GM23338 (cell line): Measurements from ENCODE around the gene SCYGR2. TPM values are rescaled to one million over a fixed set of nuclear protein-coding genes. Genes with fewer than 3 reads are reported as not detected.

Source experiments
- ATAC-seq: fragments of 200-7000 bp; cut with Tn5 transposase; 3 replicates; pipeline ENCODE4 v1.9.1; 2020
- DNase-seq: peaks from one replicate; pipeline ENCODE4 v3.0.0-alpha.2; 2015; ENCODE audit warnings: low spot score
- H2AFZ ChIP-seq: fragments of 200-600 bp; sonication (generic); 2 replicates; pipeline ENCODE4 v1.8.0; 2016; ENCODE audit warnings: antibody characterized with exemption, mild to moderate bottlenecking, moderate library complexity
- H3F3A ChIP-seq: fragments of 200-600 bp; sonication (generic); replicated peaks from 2 replicates; pipeline ENCODE4 v1.8.0; 2017; ENCODE audit warnings: antibody characterized with exemption, mixed run types, low read depth
- H3K27ac ChIP-seq: fragments of 200-600 bp; sonication (generic); 2 replicates; pipeline ENCODE4 v1.6.1; 2016; ENCODE audit warnings: low read depth
- H3K27me3 ChIP-seq: fragments of 200-600 bp; sonication (generic); 2 replicates; pipeline ENCODE4 v1.8.0; 2016; ENCODE audit warnings: mild to moderate bottlenecking, mixed run types, moderate library complexity; ENCODE audit not compliant: insufficient read depth
- H3K36me3 ChIP-seq: fragments of 200-600 bp; sonication (generic); 2 replicates; pipeline ENCODE4 v1.8.0; 2016; ENCODE audit warnings: mild to moderate bottlenecking; ENCODE audit not compliant: insufficient read depth
- H3K4me1 ChIP-seq: fragments of 200-600 bp; sonication (generic); 2 replicates; pipeline ENCODE4 v1.8.0; 2016; ENCODE audit warnings: mild to moderate bottlenecking, moderate library complexity; ENCODE audit not compliant: insufficient read depth
- H3K4me2 ChIP-seq: fragments of 200-600 bp; sonication (generic); 2 replicates; pipeline ENCODE4 v1.7.1; 2017; ENCODE audit warnings: mixed run types
- H3K4me3 ChIP-seq: fragments of 200-600 bp; sonication (generic); 2 replicates; pipeline ENCODE4 v1.6.1; 2016; ENCODE audit warnings: mixed run types
- H3K79me2 ChIP-seq: fragments of 200-600 bp; sonication (generic); replicated peaks from 2 replicates; pipeline ENCODE4 v1.8.0; 2017; ENCODE audit warnings: mild to moderate bottlenecking; ENCODE audit not compliant: insufficient read depth
- H3K9me2 ChIP-seq: fragments of 200-600 bp; sonication (generic); 2 replicates; pipeline ENCODE4 v1.8.0; 2017; ENCODE audit not compliant: insufficient read depth
- H4K20me1 ChIP-seq: fragments of 200-600 bp; sonication (generic); replicated peaks from 2 replicates; pipeline ENCODE4 v1.8.0; 2017; ENCODE audit warnings: mild to moderate bottlenecking; ENCODE audit not compliant: insufficient read depth
- H3K27ac Mint-ChIP-seq: 2 replicates; pipeline ENCODE4 v1.8.0; 2020; ENCODE audit warnings: inconsistent platforms, mild to moderate bottlenecking, moderate library complexity, mixed read lengths
- H3K27me3 Mint-ChIP-seq: 3 replicates; pipeline ENCODE4 v1.8.0; 2022; ENCODE audit warnings: low read depth, mild to moderate bottlenecking, moderate library complexity, mixed read lengths, inconsistent platforms; ENCODE audit not compliant: insufficient read depth, poor library complexity
- H3K36me3 Mint-ChIP-seq: 3 replicates; pipeline ENCODE4 v1.8.0; 2021; ENCODE audit warnings: low read depth, mild to moderate bottlenecking, inconsistent platforms, moderate library complexity, mixed read lengths
- H3K4me1 Mint-ChIP-seq: 3 replicates; pipeline ENCODE4 v1.8.0; 2020; ENCODE audit warnings: mild to moderate bottlenecking, inconsistent platforms, mixed read lengths
- H3K4me3 Mint-ChIP-seq: 3 replicates; pipeline ENCODE4 v1.8.0; 2021; ENCODE audit warnings: moderate library complexity, mild to moderate bottlenecking, inconsistent platforms, mixed read lengths
- H3K9me3 Mint-ChIP-seq: 3 replicates; pipeline ENCODE4 v1.8.0; 2020; ENCODE audit warnings: moderate library complexity, mild to moderate bottlenecking, inconsistent platforms, mixed read lengths
- CREB1 ChIP-seq: fragments of 250-450 bp; sonication (Bioruptor Pico); IDR thresholded peaks from 2 replicates; pipeline ENCODE4 v1.5.0; 2020; ENCODE audit warnings: low read depth, mild to moderate bottlenecking, moderate library complexity
- EZH2 ChIP-seq: fragments of 200-600 bp; sonication (generic); IDR thresholded peaks from one replicate; pipeline ENCODE4 v1.8.0; 2017; ENCODE audit warnings: antibody characterized with exemption, mild to moderate bottlenecking, low read depth; ENCODE audit not compliant: unreplicated experiment
- EZH2phosphoT487 ChIP-seq: fragments of 200-600 bp; sonication (generic); IDR thresholded peaks from one replicate; pipeline ENCODE4 v1.8.1; 2018; ENCODE audit warnings: antibody characterized with exemption; ENCODE audit not compliant: unreplicated experiment
- JUNB ChIP-seq: IDR thresholded peaks from one replicate; pipeline ENCODE4 v1.6.1; 2016; ENCODE audit warnings: antibody characterized with exemption; ENCODE audit not compliant: unreplicated experiment
- NANOG ChIP-seq: IDR thresholded peaks from 2 replicates; pipeline ENCODE4 v1.6.1; 2016; ENCODE audit warnings: antibody characterized with exemption, borderline replicate concordance
- POLR2AphosphoS5 ChIP-seq: IDR thresholded peaks from 2 replicates; pipeline ENCODE4 v1.6.1; 2016; ENCODE audit warnings: antibody characterized with exemption, low read depth
- STAT1 ChIP-seq: IDR thresholded peaks from one replicate; pipeline ENCODE4 v1.6.1; 2016; ENCODE audit warnings: antibody characterized with exemption; ENCODE audit not compliant: unreplicated experiment
- ZNF114 ChIP-seq: fragments of 250-450 bp; sonication (Bioruptor Pico); IDR thresholded peaks from 2 replicates; pipeline ENCODE4 v1.5.0; 2020; ENCODE audit warnings: mild to moderate bottlenecking, moderate library complexity
- ZNF331 ChIP-seq: fragments of 250-450 bp; sonication (Bioruptor Pico); IDR thresholded peaks from 2 replicates; pipeline ENCODE4 v1.5.0; 2020; ENCODE audit warnings: low read depth, mild to moderate bottlenecking, moderate library complexity
- polyA plus RNA-seq: library from polyadenylated mRNA; unstranded; fragments of >200 nt; fragmentation: Nextera tagmentation; extraction: Ambion mirVana; gene quantifications from 2 replicates; pipeline ENCODE4 v1.2.1, GENCODE V29; 2016
- total RNA-seq: library from RNA; depleted of rRNA; stranded (reverse); fragments of >200 nt; shearing (Covaris generic); gene quantifications from 2 replicates; pipeline ENCODE4 v1.2.3, GENCODE V29; 2014
- TF ChIP-seq, protein P1 (sequence below): IDR thresholded peaks from one replicate; pipeline ENCODE4 v1.6.1; 2018; ENCODE audit warnings: antibody characterized with exemption; ENCODE audit not compliant: unreplicated experiment
- TF ChIP-seq, protein P2 (sequence below): IDR thresholded peaks from 2 replicates; pipeline ENCODE4 v1.6.1; 2016; ENCODE audit warnings: antibody characterized with exemption
- TF ChIP-seq, protein P3 (sequence below), 2 experiments: fragments of 200-600 bp in 1 of 2; sonication (generic) in 1 of 2; conservative IDR thresholded peaks; 2 replicates each; pipeline versions ENCODE4 v1.5.1 to v1.6.1; 2016 to 2017; ENCODE audit warnings: antibody characterized with exemption in 2 of 2, low read depth in 2 of 2, mild to moderate bottlenecking in 2 of 2, moderate library complexity in 1 of 2
- TF ChIP-seq, protein P4 (sequence below): fragments of 250-450 bp; sonication (Bioruptor Pico); IDR thresholded peaks from 2 replicates; pipeline ENCODE4 v1.5.0; 2020; ENCODE audit warnings: mild to moderate bottlenecking, moderate library complexity

The SCYGR2 gene
- total and polyA plus RNA-seq, 2 experiments from 2014 or later = not detected

DNA sequence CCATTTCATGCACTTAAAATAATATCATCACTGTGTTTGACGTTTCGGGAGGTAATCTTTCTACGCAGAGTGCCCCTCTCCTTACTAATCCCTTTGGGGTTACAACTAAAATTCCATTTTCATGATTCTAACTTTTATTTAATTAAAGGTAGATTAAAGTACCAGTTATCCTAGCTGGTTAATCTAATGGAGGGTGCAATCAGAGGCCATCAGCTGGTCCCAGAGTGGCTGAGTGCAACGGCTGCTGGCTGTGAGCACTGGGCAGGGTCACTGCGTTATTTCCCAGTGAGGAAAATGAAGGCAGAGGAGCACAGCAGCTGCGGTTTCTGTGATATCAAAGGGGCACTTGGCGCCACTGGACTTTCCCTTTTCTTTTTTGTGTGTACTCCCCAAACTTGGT is 30.7 kb downstream of the SCYGR2 start (continued):
- TF ChIP-seq CREB1 (CRISPR knock-in tag) = no peak
- TF ChIP-seq ZNF331 (CRISPR knock-in tag) = no peak
- TF ChIP-seq ZNF114 (CRISPR knock-in tag) = no peak
- no peak for TF ChIP-seq EZH2

DNA sequence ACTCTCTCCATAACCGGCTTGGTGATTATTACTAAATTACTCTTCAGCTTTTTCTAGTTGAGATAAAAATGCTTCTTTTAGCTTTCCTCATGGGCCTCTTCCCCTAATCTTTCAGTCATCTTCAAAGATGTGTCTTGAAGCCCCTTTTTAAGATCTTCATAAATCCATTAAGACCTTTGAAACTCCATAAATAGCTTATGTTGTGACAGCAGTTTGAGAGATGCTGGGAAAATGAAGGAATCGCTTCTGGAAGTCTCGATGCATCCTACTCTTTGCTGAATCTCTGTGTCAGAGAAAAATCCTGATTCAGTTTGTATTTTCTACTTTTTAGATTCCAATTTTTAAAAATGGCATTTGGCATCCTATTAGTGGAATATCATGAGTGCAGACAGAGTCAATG is 31.6 kb downstream of the SCYGR2 start:
- no peak overlapping the region for H3K4me3 Mint-ChIP-seq
- H3K9me3 Mint-ChIP-seq = no peaks in the 10 kb centered on the region
- H3K36me3 Mint-ChIP-seq = no peaks in the 10 kb centered on the region
- no peaks in the 10 kb centered on the region for H3F3A ChIP-seq
- H3K79me2 ChIP-seq = no peaks in the 10 kb centered on the region
- H3K4me2 ChIP-seq = no peak overlapping the region
- H2AFZ ChIP-seq = no peak overlapping the region
- H3K27me3 Mint-ChIP-seq = peaks cover 4% of the 10 kb centered on the region
- no peak overlapping the region for H3K4me3 ChIP-seq
- H3K27ac ChIP-seq = no peak overlapping the region
- no peaks in the 10 kb centered on the region for H3K36me3 ChIP-seq
- H4K20me1 ChIP-seq = no peaks in the 10 kb centered on the region
- H3K4me1 Mint-ChIP-seq = no peaks in the 10 kb centered on the region
- H3K27ac Mint-ChIP-seq = no peak overlapping the region
- no peaks in the 10 kb centered on the region for H3K27me3 ChIP-seq
- ATAC-seq (no peak), DNase-seq (no peak)
- TF ChIP-seq STAT1 (no peak), CREB1 (CRISPR knock-in tag) (no peak), ZNF114 (CRISPR knock-in tag) (no peak), EZH2phosphoT487 (no peak), POLR2AphosphoS5 (no peak), EZH2 (no peak), JUNB (no peak), ZNF331 (CRISPR knock-in tag) (no peak), NANOG (no peak)
- TF ChIP-seq, protein P1, sequence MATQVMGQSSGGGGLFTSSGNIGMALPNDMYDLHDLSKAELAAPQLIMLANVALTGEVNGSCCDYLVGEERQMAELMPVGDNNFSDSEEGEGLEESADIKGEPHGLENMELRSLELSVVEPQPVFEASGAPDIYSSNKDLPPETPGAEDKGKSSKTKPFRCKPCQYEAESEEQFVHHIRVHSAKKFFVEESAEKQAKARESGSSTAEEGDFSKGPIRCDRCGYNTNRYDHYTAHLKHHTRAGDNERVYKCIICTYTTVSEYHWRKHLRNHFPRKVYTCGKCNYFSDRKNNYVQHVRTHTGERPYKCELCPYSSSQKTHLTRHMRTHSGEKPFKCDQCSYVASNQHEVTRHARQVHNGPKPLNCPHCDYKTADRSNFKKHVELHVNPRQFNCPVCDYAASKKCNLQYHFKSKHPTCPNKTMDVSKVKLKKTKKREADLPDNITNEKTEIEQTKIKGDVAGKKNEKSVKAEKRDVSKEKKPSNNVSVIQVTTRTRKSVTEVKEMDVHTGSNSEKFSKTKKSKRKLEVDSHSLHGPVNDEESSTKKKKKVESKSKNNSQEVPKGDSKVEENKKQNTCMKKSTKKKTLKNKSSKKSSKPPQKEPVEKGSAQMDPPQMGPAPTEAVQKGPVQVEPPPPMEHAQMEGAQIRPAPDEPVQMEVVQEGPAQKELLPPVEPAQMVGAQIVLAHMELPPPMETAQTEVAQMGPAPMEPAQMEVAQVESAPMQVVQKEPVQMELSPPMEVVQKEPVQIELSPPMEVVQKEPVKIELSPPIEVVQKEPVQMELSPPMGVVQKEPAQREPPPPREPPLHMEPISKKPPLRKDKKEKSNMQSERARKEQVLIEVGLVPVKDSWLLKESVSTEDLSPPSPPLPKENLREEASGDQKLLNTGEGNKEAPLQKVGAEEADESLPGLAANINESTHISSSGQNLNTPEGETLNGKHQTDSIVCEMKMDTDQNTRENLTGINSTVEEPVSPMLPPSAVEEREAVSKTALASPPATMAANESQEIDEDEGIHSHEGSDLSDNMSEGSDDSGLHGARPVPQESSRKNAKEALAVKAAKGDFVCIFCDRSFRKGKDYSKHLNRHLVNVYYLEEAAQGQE = no peak
- TF ChIP-seq, protein P2, sequence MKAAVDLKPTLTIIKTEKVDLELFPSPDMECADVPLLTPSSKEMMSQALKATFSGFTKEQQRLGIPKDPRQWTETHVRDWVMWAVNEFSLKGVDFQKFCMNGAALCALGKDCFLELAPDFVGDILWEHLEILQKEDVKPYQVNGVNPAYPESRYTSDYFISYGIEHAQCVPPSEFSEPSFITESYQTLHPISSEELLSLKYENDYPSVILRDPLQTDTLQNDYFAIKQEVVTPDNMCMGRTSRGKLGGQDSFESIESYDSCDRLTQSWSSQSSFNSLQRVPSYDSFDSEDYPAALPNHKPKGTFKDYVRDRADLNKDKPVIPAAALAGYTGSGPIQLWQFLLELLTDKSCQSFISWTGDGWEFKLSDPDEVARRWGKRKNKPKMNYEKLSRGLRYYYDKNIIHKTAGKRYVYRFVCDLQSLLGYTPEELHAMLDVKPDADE = no peak
- TF ChIP-seq, protein P3, sequence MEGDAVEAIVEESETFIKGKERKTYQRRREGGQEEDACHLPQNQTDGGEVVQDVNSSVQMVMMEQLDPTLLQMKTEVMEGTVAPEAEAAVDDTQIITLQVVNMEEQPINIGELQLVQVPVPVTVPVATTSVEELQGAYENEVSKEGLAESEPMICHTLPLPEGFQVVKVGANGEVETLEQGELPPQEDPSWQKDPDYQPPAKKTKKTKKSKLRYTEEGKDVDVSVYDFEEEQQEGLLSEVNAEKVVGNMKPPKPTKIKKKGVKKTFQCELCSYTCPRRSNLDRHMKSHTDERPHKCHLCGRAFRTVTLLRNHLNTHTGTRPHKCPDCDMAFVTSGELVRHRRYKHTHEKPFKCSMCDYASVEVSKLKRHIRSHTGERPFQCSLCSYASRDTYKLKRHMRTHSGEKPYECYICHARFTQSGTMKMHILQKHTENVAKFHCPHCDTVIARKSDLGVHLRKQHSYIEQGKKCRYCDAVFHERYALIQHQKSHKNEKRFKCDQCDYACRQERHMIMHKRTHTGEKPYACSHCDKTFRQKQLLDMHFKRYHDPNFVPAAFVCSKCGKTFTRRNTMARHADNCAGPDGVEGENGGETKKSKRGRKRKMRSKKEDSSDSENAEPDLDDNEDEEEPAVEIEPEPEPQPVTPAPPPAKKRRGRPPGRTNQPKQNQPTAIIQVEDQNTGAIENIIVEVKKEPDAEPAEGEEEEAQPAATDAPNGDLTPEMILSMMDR (conservative IDR thresholded peaks at IDR 0.05; ENCODE audit: low read depth in 2 of 2) = no peak
- TF ChIP-seq, protein P4, sequence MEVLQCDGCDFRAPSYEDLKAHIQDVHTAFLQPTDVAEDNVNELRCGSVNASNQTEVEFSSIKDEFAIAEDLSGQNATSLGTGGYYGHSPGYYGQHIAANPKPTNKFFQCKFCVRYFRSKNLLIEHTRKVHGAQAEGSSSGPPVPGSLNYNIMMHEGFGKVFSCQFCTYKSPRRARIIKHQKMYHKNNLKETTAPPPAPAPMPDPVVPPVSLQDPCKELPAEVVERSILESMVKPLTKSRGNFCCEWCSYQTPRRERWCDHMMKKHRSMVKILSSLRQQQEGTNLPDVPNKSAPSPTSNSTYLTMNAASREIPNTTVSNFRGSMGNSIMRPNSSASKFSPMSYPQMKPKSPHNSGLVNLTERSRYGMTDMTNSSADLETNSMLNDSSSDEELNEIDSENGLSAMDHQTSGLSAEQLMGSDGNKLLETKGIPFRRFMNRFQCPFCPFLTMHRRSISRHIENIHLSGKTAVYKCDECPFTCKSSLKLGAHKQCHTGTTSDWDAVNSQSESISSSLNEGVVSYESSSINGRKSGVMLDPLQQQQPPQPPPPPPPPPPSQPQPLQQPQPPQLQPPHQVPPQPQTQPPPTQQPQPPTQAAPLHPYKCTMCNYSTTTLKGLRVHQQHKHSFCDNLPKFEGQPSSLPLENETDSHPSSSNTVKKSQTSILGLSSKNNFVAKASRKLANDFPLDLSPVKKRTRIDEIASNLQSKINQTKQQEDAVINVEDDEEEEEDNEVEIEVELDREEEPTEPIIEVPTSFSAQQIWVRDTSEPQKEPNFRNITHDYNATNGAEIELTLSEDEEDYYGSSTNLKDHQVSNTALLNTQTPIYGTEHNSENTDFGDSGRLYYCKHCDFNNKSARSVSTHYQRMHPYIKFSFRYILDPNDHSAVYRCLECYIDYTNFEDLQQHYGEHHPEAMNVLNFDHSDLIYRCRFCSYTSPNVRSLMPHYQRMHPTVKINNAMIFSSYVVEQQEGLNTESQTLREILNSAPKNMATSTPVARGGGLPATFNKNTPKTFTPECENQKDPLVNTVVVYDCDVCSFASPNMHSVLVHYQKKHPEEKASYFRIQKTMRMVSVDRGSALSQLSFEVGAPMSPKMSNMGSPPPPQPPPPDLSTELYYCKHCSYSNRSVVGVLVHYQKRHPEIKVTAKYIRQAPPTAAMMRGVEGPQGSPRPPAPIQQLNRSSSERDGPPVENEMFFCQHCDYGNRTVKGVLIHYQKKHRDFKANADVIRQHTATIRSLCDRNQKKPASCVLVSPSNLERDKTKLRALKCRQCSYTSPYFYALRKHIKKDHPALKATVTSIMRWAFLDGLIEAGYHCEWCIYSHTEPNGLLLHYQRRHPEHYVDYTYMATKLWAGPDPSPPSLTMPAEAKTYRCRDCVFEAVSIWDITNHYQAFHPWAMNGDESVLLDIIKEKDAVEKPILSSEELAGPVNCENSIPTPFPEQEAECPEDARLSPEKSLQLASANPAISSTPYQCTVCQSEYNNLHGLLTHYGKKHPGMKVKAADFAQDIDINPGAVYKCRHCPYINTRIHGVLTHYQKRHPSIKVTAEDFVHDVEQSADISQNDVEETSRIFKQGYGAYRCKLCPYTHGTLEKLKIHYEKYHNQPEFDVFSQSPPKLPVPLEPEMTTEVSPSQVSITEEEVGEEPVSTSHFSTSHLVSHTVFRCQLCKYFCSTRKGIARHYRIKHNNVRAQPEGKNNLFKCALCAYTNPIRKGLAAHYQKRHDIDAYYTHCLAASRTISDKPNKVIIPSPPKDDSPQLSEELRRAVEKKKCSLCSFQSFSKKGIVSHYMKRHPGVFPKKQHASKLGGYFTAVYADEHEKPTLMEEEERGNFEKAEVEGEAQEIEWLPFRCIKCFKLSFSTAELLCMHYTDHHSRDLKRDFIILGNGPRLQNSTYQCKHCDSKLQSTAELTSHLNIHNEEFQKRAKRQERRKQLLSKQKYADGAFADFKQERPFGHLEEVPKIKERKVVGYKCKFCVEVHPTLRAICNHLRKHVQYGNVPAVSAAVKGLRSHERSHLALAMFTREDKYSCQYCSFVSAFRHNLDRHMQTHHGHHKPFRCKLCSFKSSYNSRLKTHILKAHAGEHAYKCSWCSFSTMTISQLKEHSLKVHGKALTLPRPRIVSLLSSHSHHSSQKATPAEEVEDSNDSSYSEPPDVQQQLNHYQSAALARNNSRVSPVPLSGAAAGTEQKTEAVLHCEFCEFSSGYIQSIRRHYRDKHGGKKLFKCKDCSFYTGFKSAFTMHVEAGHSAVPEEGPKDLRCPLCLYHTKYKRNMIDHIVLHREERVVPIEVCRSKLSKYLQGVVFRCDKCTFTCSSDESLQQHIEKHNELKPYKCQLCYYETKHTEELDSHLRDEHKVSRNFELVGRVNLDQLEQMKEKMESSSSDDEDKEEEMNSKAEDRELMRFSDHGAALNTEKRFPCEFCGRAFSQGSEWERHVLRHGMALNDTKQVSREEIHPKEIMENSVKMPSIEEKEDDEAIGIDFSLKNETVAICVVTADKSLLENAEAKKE (CRISPR knock-in tag) = no peak
- no peaks in the 10 kb centered on the region for H3K4me1 ChIP-seq
- no peaks in the 10 kb centered on the region for H3K9me2 ChIP-seq
